ENCODE data around the gene MRPL50.

Gene MRPL50

GRCh38 chr9:101440714-101441230, 42.4 kb upstream of the MRPL50 start:
- Histone ChIP-seq H3K27me3 (ENCODE audit: insufficient read depth, poor library complexity, severe bottlenecking) (no peaks in the 10 kb centered on the region), H3K27ac (replicated peaks) (no peak overlapping the region), H3K4me3 (replicated peaks; ENCODE audit: insufficient read depth, low read length) (no peak overlapping the region)
- TF ChIP-seq GABPA (IDR thresholded peaks at IDR 0.05; ENCODE audit: low read depth) (no peak), SPI1 (IDR thresholded peaks at IDR 0.05; ENCODE audit: borderline replicate concordance, low read depth) (no peak), REST (IDR thresholded peaks at IDR 0.05; ENCODE audit: insufficient replicate concordance, low read depth) (no peak), POLR2AphosphoS5 (IDR thresholded peaks at IDR 0.05; ENCODE audit: low read depth) (no peak), CTCF (IDR thresholded peaks at IDR 0.05; ENCODE audit: insufficient read depth, low read length) (no peak)
- no peak for DNase-seq (ENCODE audit: low read depth in 1 of 2, low spot score in 1 of 2)

GRCh38 chr9:101438523-101438922, 40.1 kb upstream of the MRPL50 start:
- Histone ChIP-seq H3K27ac (replicated peaks) (no peak overlapping the region), H3K4me3 (replicated peaks; ENCODE audit: insufficient read depth, low read length) (no peak overlapping the region), H3K27me3 (ENCODE audit: insufficient read depth, poor library complexity, severe bottlenecking) (no peaks in the 10 kb centered on the region)
- TF ChIP-seq CTCF (IDR thresholded peaks at IDR 0.05; ENCODE audit: insufficient read depth, low read length) (no peak), SPI1 (IDR thresholded peaks at IDR 0.05; ENCODE audit: borderline replicate concordance, low read depth) (no peak), POLR2AphosphoS5 (IDR thresholded peaks at IDR 0.05; ENCODE audit: low read depth) (no peak), REST (IDR thresholded peaks at IDR 0.05; ENCODE audit: insufficient replicate concordance, low read depth) (no peak), GABPA (IDR thresholded peaks at IDR 0.05; ENCODE audit: low read depth) (no peak)
- DNase-seq (ENCODE audit: low read depth in 1 of 2, low spot score in 1 of 2): no peak

- H3K27ac ChIP-seq (replicated peaks): no peak overlapping the region
- H3K4me3 ChIP-seq (replicated peaks; ENCODE audit: insufficient read depth, low read length): no peak overlapping the region
- no peak for TF ChIP-seq CTCF (IDR thresholded peaks at IDR 0.05; ENCODE audit: insufficient read depth, low read length)
- no peak for TF ChIP-seq POLR2AphosphoS5 (IDR thresholded peaks at IDR 0.05; ENCODE audit: low read depth)
- no peak for TF ChIP-seq REST (IDR thresholded peaks at IDR 0.05; ENCODE audit: insufficient replicate concordance, low read depth)
- TF ChIP-seq GABPA (IDR thresholded peaks at IDR 0.05; ENCODE audit: low read depth): no peak
- no peak for TF ChIP-seq SPI1 (IDR thresholded peaks at IDR 0.05; ENCODE audit: borderline replicate concordance, low read depth)
- no peak for DNase-seq (ENCODE audit: low read depth in 1 of 2, low spot score in 1 of 2)
- no peaks in the 10 kb centered on the region for H3K27me3 ChIP-seq (ENCODE audit: insufficient read depth, poor library complexity, severe bottlenecking)
These were observed 39.4 kb upstream of the MRPL50 start for GRCh38 chr9:101437806-101438232.
